Measurements from ENCODE around the gene MARCHF10.
"Not testable (repeated sequence)": the region's sequence is repeated elsewhere in the genome, so short reads cannot be mapped to it uniquely, and the experiment has no call there.

Gene MARCHF10, protein sequence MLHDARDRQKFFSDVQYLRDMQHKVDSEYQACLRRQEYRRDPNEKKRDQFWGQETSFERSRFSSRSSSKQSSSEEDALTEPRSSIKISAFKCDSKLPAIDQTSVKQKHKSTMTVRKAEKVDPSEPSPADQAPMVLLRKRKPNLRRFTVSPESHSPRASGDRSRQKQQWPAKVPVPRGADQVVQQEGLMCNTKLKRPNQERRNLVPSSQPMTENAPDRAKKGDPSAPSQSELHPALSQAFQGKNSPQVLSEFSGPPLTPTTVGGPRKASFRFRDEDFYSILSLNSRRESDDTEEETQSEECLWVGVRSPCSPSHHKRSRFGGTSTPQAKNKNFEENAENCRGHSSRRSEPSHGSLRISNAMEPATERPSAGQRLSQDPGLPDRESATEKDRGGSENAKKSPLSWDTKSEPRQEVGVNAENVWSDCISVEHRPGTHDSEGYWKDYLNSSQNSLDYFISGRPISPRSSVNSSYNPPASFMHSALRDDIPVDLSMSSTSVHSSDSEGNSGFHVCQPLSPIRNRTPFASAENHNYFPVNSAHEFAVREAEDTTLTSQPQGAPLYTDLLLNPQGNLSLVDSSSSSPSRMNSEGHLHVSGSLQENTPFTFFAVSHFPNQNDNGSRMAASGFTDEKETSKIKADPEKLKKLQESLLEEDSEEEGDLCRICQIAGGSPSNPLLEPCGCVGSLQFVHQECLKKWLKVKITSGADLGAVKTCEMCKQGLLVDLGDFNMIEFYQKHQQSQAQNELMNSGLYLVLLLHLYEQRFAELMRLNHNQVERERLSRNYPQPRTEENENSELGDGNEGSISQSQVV

DNA sequence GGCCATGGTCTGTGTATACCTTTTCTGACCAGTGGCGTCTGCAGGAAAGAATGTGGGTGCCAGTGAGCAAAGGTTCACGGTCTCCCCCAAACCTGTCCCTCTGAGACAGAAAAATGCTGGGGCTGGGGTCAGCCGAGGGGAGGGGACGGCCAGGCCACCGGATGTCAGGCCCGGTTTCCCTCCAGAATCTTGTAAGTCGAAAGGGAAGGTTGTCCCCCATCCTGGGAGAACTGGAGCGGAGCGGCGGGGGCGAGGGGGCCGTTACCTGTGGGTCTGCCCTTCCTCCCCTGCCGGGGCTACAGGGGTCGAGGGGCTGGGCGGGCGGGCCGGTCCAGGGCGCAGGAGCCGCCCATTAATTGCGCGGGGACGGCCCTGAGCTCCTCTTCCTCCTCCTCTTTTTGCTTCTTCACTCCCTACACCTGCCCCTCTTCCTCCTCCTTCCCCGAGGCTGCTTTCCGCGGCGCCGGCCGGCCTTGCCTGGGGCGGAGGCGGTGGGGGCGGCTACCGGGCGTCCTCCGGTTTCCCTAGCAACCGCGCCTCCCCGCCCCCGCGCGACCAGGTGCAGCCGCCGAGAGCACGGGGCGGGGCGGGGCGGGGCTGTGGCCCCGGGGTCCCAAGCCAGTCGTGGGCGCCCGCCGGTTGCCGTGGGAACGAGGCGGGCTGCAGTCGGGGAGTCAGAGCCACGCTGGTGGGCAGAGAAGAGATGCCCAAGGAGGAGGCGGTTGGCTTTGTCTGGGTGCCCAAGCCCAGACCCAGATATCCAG, at the start of gene MARCHF10:
MARCHF10 (minus strand) TSS at position 503 of the 764 bp plus-strand sequence. CDS start 6,579 bp downstream, outside the sequence.
- no peak for DNase-seq (ENCODE audit: low read depth in 2 of 2, low spot score in 1 of 2)

GRCh38 chr17:62857526-62857925, 49.4 kb upstream of the MARCHF10 start:
- DNase-seq (ENCODE audit: low read depth in 2 of 2, low spot score in 1 of 2) = no peak

DNA sequence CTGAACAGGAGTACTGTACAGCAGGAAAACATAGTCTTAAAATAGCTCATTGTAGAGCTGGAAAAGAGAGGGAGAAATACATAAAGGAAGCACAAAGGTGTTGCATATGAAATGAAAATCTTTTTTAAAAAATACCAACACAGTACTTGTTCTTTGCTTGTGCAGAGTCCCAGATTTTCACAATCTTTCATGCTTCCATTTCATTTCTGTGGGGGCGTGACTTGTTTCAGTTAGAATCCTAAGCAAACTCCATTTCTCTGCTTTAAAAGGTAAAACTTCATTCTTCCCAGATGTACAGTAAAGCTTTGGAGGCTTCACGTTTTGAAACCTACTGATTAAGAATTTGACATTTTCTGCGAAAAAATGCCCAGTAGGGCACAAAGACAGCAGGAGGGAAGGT, 48.5 kb upstream of the MARCHF10 start:
- no peak for DNase-seq (ENCODE audit: low read depth in 2 of 2, low spot score in 1 of 2)

DNA sequence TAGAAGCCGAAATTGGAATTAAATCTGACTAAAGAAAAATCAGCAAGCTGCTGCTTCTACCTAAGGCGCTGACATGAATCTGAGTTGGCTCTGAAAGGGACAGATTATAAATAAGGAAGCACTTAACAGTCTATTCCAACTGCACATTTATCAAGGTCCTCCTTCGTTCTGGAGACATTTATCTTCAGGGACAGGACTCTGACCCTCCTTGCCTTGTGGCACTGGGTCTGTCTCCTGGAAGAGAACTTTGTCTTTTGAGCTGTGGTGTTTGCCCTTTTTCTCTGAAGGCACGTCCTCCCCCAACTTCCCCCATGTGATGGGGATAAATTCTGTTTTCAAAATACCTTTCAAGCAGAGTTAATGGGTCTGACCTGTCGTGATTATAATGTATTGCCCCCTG, 47.0 kb upstream of the MARCHF10 start:
- no peak for DNase-seq (ENCODE audit: low read depth in 2 of 2, low spot score in 1 of 2)

DNA sequence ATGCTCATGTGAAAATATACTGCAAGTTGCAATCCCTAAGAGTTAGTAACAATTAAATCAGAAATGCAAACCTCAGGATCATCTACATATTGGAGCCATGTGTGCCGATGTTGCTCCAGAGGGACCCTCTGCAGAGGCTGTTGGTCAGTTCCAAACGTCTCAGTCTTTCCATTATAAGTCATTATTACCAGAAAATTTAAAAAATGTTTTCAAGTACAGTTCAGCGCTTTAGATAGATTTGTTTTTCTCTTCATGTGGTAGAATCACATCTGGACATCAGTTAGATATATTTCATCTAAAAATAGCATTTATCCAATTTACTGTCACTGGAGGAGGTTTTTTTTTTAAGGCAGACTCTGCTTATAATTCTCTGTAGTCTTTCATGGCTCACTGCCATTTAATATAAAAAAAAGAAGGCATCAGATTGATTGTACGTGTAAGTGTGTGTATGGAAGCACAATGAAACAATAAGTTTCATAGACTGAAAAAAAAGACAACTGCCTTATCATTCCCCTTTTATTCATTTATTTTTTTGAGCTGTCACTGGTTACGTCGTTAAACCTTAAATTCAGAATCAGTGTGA, 46.1 kb upstream of the MARCHF10 start:
- no peak for DNase-seq (ENCODE audit: low read depth in 2 of 2, low spot score in 1 of 2)

DNA sequence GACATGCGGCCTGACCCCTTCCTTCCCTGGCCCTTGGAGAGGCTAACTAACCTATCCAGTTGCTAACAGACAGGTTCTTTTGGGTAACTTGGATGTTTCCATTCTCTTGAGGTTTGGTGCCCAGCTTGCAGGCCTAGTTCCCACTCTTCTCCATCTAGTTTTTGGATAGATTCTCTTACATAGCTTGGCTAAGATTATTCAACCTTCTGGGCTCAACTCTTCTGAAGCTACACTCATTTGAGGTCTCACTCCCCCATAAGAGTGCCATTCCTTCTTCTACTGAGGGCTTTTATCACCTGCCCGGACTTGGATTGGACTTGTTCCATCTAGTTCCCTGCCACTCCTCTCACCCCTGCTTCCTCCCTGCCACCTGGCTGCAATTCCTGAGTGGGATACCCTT, 44.1 kb upstream of the MARCHF10 start:
- no peak for DNase-seq (ENCODE audit: low read depth in 2 of 2, low spot score in 1 of 2)

GRCh38 chr17:62849591-62850415, 41.7 kb upstream of the MARCHF10 start:
- DNase-seq (ENCODE audit: low read depth in 2 of 2, low spot score in 1 of 2) = not testable (repeated sequence)

GRCh38 chr17:62848334-62848733, 40.2 kb upstream of the MARCHF10 start:
- no peak for DNase-seq (ENCODE audit: low read depth in 2 of 2, low spot score in 1 of 2)

- DNase-seq (ENCODE audit: low read depth in 2 of 2, low spot score in 1 of 2) = no peak
These were observed 39.3 kb upstream of the MARCHF10 start for GRCh38 chr17:62847426-62847825.

DNA sequence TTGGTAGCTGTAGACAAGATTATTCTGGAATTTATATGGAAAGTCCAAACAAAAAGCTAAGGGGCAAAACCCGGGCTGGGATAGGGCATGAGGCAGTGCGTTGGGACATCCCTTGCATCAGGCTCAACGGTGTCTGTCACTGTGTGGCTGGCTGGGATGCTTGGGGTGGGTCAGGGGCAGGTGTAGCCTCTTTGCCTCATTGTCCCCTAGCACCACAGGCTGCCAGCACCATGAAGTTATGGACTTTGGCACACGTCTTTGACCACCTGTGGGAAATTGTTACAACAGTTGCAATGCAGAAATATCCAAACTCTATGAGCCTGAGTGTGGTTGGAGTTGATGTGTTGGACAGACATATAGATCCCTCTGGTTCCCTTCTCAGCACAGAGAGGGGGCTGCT, 32.8 kb upstream of the MARCHF10 start:
- no peak for DNase-seq (ENCODE audit: low read depth in 2 of 2, low spot score in 1 of 2)

DNA sequence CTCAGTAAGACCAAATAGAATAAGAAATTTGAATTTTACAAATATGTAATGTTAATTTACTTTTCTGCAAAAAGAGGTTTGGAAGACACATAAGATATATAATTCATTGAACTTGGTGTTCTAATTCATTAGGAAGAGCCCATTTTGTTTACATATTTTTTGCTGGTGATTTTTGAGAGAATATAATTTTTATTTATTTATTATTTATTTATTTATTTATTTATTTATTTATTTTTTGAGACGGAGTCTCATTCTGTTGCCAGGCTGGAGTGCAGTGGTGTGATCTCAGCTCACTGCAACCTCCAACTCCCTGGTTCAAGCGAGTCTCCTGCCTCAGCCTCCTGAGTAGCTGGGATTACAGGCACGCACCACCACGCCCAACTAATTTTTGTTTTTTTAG, 25.7 kb upstream of the MARCHF10 start:
- not testable (repeated sequence) for DNase-seq (ENCODE audit: low read depth in 2 of 2, low spot score in 1 of 2)

- DNase-seq (ENCODE audit: low read depth in 2 of 2, low spot score in 1 of 2) = no peak
These were observed 24.3 kb upstream of the MARCHF10 start for GRCh38 chr17:62832405-62832804.

DNA sequence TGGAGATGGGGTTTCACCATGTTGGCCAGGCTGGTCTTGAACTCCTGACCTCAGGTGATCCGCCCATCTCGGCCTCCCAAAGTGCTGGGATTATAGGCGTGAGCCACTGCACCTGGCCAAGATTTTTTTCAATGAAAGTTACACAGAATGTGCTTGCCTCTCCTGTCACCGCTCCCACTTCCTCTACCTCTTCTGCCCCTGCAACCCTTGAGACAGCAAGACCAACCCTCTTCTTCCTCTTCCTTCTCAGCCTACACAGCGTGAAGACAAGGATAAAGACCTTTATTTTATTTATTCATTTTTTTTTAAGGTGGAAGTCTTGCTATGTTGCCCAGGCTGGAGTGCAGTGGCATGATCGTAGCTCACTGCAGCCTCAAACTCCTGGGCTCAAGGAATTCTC, 23.0 kb upstream of the MARCHF10 start:
- not testable (repeated sequence) for DNase-seq (ENCODE audit: low read depth in 2 of 2, low spot score in 1 of 2)

DNA sequence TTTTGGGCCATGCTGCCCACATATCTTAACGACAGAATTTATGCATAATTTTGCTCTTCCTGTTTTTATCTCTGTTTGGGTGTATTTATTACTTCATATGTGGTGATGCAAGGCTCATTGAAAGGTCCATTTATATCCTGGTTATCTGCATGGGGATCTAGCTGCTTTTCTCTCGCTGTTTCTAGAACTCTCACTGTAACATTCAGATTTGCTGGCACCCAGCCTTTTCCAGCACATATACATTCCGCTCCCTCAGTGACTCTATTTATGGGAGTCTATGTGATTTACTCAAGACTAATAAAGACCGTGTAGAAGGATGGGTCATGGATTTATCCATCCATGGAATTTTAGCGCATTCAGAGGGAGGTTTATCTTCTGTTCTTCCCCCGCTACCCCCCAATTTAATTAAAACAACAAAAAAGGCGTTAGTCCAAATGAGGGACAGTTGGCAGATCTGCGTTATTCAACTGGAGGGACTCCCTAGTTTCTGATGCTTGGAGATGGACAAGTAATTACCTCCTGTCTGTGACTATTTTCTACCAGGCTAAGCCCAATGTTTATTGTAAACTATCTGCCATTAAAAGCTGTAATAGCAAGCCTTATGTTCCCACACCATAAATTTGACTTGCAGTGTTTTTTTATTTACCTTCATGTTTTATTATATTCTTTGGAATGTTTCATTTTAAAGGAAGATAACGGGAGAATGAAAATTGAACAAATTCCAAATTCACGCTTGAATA, 19.8 kb upstream of the MARCHF10 start:
- no peak for DNase-seq (ENCODE audit: low read depth in 2 of 2, low spot score in 1 of 2)

DNA sequence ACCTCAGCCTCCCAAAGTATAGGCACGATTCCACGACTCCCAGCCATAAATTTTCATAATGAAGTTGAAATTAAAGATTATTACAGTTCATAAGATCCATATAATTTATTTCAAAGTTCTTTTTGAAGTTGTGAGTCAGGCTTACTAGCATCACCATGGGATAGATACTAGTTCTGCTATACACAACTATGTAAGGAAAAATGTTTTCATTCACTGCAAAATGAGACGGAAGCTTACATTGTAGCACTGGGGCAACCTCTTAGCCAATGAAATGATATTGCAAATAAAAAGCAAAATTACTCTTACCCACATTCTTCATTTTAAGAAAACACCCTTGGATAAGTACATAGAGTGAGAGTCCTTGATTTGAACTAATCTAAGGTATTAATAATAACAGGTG, 18.8 kb upstream of the MARCHF10 start:
- DNase-seq (ENCODE audit: low read depth in 2 of 2, low spot score in 1 of 2) = no peak

DNA sequence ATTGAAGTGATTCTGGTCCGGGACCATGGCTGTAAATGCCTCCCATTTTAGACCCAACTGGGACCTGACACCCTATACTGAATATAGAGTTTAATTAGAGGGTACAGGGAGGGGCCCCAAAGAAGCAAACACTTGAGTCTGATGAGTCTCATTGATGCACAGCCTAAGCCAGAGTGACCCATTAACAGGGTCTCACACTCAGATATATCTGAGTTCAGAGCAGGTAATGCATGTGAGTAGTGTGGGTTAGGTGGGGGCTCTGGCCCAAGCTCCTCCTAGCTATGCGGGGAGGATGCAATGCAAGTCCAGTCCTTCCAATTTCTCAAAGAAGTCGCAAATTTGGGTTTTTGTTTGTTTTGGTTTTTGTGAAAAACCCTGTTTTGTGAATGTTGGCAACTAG, 17.1 kb upstream of the MARCHF10 start:
- no peak for DNase-seq (ENCODE audit: low read depth in 2 of 2, low spot score in 1 of 2)

GRCh38 chr17:62824290-62825131, 16.4 kb upstream of the MARCHF10 start:
- no peak for DNase-seq (ENCODE audit: low read depth in 2 of 2, low spot score in 1 of 2)

GRCh38 chr17:62823111-62823893, 15.2 kb upstream of the MARCHF10 start:
- no peak for DNase-seq (ENCODE audit: low read depth in 2 of 2, low spot score in 1 of 2)
